GM18505 (cell line): ENCODE data around the gene RUNX1.

Source experiments
- ATAC-seq: cut with Tn5 transposase; IDR thresholded peaks from one replicate; pipeline ENCODE4 v1.9.1; 2021; ENCODE audit not compliant: unreplicated experiment
- POLR2A ChIP-seq: IDR thresholded peaks from 4 replicates; pipeline ENCODE4 v1.6.1; 2011; ENCODE audit warnings: borderline replicate concordance; ENCODE audit not compliant: insufficient read depth, insufficient read length; ENCODE audit errors: extremely low read depth

Gene RUNX1

DNA sequence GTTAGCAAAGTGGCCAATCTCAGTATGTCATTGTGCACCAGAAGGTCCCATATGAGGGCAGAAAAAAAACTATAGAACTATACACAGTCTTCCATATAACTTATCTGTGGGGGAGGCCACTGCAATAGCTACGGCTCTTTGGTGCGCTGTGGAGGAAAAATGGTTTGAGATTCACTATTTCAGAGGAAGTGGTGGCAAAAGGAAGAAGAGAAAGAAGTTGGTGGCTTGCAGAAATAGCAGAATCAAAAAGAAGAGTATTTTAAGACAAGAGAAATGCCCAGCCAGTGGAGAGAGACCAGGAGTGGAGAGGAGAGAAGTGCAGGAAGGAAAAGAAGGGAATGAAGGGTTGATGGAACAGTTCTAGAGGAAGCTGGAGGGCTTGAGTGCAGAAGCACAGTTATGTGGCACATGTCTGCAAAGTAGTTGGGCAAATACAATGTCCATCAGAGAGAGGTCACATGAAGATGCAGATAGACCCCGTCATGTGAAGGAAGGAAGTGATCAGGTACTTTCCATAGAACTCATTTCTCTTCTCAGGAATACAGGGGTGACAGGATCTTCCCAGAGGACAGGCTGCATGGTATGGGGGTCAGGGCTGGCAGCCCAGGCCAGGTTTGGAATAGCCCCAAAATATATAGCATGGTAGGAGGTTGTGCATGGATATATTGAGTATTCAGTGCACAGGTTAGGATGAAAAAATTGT, 64.6 kb downstream of the RUNX1 start:
- no peak for TF ChIP-seq POLR2A
- no peak for ATAC-seq

DNA sequence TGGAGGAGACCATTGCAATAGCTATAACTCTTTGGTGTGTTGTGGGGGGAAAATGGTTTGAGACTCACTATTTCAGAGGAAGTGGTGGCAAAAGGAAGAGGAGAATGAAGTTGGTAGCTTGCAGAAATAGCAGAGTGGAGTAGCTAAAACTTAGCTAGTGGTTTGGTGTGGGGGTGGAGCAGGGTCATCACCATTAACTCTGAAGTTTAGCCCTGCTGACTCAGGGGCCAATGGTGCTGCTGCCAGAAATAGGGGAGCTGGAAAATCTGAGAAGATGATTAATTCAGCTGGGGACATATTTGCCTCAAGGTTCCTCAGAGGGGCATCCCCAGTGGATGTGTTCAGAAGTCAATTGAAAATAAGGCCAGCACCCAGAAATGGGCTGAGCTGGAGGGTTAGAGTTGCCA, 65.4 kb downstream of the RUNX1 start:
- ATAC-seq: no peak
- no peak for TF ChIP-seq POLR2A

DNA sequence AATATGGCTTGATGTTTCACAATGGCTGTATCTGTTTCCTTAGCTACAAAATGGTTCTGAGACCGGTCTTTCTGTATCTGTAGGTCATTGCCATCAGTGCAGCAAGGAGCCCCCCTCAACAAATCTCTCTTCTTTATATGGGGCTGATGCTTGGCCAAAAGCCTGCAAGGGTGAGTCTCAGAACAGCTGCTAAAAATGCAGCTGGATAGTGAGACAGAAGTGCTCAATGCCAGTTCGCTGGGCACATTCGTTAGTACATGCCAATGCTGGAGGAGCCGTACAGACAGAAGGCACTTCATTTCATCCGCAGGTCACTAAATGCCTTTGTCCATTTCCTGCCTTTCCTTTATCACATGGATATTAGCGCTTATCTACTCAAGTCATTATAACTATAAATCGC, 67.3 kb downstream of the RUNX1 start:
- no peak for TF ChIP-seq POLR2A
- ATAC-seq: no peak

DNA sequence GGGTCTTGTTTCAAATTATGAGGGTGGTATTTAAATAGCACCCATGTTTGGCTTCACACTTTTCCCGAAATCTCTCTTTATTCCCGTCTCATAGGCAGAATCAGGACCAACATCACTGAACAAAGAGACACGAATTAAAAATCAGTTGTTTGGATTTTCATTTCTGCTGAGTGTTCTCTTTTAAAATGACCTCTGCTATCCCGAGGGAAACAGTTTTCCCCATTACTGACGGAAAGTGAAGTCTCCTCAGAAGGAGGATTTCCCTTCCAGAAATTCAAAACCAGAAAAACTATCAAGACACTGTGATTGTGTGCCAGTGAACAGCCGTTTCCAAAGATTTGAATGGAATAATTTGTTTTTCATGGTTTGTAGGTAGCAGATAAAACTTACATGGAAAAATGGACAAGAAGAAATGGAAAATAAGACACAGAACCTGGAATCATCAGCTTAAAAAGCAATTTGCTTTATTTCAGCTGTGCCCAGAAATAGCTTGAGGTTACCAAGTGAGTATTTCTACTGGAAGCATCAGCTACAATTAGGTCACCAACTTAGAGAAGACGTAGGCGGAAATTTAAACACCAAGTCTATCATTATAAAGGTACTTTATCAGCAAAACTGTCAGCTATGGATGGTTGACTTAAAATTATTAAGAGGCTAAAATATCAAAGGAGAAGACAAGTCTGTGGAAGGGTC, 68.5 kb downstream of the RUNX1 start:
- TF ChIP-seq POLR2A: no peak

GRCh38 chr21:34979383-34979782, 69.7 kb downstream of the RUNX1 start:
- ATAC-seq: no peak
- no peak for TF ChIP-seq POLR2A

More for the DNA sequence above, 68.5 kb downstream of the RUNX1 start:
- ATAC-seq: no peak

GRCh38 chr21:34977333-34977732, 71.8 kb downstream of the RUNX1 start:
- TF ChIP-seq POLR2A: no peak

GRCh38 chr21:34974162-34974981, 74.7 kb downstream of the RUNX1 start:
- no peak for TF ChIP-seq POLR2A

More at GRCh38 chr21:34977333-34977732, 71.8 kb downstream of the RUNX1 start:
- ATAC-seq: no peak

DNA sequence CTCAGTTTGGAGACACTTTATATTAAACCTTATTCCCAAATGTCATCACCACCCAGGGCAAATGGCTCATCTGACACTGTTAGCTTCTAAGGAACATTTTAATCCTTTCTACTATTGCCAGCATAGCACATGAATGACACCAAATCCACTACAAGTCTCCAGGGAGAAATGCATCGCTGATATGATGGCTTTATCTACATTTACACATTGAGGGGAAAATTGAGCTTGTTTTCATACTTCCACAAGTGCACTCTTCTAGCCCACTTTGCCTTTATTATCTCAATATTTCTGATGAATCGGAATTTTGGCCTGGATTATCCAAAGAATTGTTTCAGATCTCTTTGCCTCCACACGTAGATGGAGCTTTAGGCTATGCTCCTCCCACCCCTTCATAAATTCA, 75.4 kb downstream of the RUNX1 start:
- ATAC-seq: no peak
- TF ChIP-seq POLR2A: no peak

More at GRCh38 chr21:34974162-34974981, 74.7 kb downstream of the RUNX1 start:
- peak; percentile 79 for ATAC-seq

DNA sequence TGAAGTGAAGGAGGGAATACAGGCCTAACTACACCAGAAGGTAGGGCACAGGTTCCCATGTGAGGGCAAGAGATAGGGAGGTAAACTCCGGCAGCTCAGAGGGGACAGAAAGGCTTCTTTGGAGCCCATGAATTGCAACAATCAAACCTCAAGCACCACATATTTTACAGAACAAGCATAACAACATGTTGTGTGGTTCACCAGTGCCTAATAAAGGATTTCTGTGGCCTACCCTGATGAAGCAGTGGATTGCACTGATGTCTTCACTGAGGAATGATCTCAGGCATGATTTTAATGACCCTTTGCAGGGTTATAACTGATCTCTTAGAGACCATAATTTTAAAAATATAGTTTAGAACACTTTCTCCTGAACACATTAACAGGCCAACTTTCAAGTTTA, 77.4 kb downstream of the RUNX1 start:
- TF ChIP-seq POLR2A: no peak
- ATAC-seq: no peak

GRCh38 chr21:34970566-34970965, 78.5 kb downstream of the RUNX1 start:
- TF ChIP-seq POLR2A: no peak
- ATAC-seq: no peak

DNA sequence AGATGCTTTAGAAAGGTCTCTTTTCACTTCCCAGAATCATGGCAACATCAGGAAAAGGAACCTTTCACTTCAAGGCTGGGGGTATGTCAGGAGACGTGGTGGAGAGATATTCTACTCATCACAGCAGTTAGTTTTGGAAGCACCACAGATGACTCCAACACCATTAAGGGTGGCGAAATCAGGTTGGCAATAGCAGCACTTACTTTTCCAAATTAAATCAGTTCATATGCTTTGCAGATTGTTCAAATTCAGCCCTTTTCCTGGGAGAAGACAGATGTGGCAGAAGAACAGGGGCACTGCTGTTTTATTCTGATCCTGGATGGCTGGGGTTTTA, 79.0 kb downstream of the RUNX1 start:
- TF ChIP-seq POLR2A: no peak
- ATAC-seq: no peak

DNA sequence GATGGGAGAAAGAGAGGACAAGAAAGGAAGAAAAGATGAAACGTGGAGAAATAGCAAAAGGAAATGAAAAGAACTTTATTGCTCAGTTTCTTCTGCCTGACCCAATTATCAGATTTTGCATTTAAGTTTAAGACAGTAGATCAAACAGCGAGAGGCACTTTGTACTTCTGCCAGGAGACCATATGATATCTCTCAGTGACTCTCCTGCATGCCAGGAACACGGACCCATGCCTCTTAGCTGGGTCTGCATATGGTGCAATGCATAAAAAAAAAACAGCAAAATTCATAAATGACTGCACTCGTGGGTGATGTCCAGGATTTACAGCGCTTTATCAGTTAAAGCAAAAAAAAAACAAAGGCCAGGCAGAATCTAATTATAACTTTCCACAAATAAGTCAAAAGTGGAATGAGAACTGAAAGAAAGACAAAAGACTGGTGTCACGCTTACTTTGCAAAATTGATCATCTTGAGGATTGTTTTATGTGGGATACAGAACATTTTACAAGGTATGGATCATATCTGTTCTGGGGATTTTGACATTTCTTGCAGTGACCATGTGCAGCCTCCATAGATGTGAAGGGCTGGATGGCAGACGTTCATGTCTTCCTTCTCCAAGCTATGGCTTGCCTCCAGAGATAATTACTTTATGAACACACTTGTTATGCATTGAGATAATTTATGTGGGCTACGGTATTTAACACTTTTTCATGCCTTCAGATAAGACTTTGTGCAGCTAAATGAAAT, 79.5 kb downstream of the RUNX1 start:
- no peak for TF ChIP-seq POLR2A
- ATAC-seq: no peak

GRCh38 chr21:34968414-34969333, 80.4 kb downstream of the RUNX1 start:
- TF ChIP-seq POLR2A: no peak
- ATAC-seq: no peak
